ENCODE data around the gene RTN4RL1.

Gene RTN4RL1

GRCh38 chr17:1980665-1981250 lies 44.4 kb downstream of the RTN4RL1 start:
- H3K27ac ChIP-seq: no peak overlapping the region
- TF ChIP-seq CTCF (conservative IDR thresholded peaks at IDR 0.05) (no peak), ZFX (IDR thresholded peaks at IDR 0.05) (no peak)

- H3K27ac ChIP-seq: no peak overlapping the region
- no peak for TF ChIP-seq CTCF (conservative IDR thresholded peaks at IDR 0.05)
- TF ChIP-seq ZFX (IDR thresholded peaks at IDR 0.05): no peak
Observed at GRCh38 chr17:1979182-1979985, 45.8 kb downstream of the RTN4RL1 start.

GRCh38 chr17:1978396-1978949 lies 46.7 kb downstream of the RTN4RL1 start:
- TF ChIP-seq CTCF (conservative IDR thresholded peaks at IDR 0.05): no peak
- TF ChIP-seq ZFX (IDR thresholded peaks at IDR 0.05): no peak
- H3K27ac ChIP-seq: no peak overlapping the region

GRCh38 chr17:1977583-1978395 lies 47.3 kb downstream of the RTN4RL1 start:
- H3K27ac ChIP-seq: no peak overlapping the region
- TF ChIP-seq ZFX (IDR thresholded peaks at IDR 0.05): no peak
- TF ChIP-seq CTCF (conservative IDR thresholded peaks at IDR 0.05): no peak

GRCh38 chr17:1976683-1977064 lies 48.5 kb downstream of the RTN4RL1 start:
- no peak for TF ChIP-seq CTCF (conservative IDR thresholded peaks at IDR 0.05)
- TF ChIP-seq ZFX (IDR thresholded peaks at IDR 0.05): no peak
- H3K27ac ChIP-seq: no peak overlapping the region

- no peak for TF ChIP-seq CTCF (conservative IDR thresholded peaks at IDR 0.05)
- no peak for TF ChIP-seq ZFX (IDR thresholded peaks at IDR 0.05)
- no peak overlapping the region for H3K27ac ChIP-seq
Observed at GRCh38 chr17:1976000-1976682, 49.0 kb downstream of the RTN4RL1 start.

Data from C4-2B (cell line).